SK-N-SH treated with all-trans-retinoic acid at 6 μM for 48 hours (cell line): ENCODE measurements around the gene TTC13.

ENCODE experiments used
- RARB ChIP-seq: fragments of 250-450 bp; sonication (Bioruptor Pico); IDR thresholded peaks from 2 replicates; pipeline ENCODE4 v1.8.0; 2021; ENCODE audit warnings: mild to moderate bottlenecking, moderate library complexity
- ZFP3 ChIP-seq: fragments of 250-450 bp; sonication (Bioruptor Pico); IDR thresholded peaks from 2 replicates; pipeline ENCODE4 v1.5.0; 2020; ENCODE audit warnings: mild to moderate bottlenecking, moderate library complexity
- ZNF8 ChIP-seq: fragments of 450-650 bp; formaldehyde crosslinking; IDR thresholded peaks from 2 replicates; pipeline ENCODE4 v1.5.0; 2020; ENCODE audit warnings: mild to moderate bottlenecking, moderate library complexity

- no peak for TF ChIP-seq ZNF8
- TF ChIP-seq RARB = no peak
- TF ChIP-seq ZFP3 (CRISPR knock-in tag) = no peak
These were observed 107.7 kb downstream of the TTC13 start for GRCh38 chr1:230870916-230871315.
